ENCODE results near the gene ZNF610. TPM values are rescaled to one million over a fixed set of nuclear protein-coding genes. Genes with fewer than 3 reads are reported as not detected.
"Not testable (repeated sequence)": the region's sequence is repeated elsewhere in the genome, so short reads cannot be mapped to it uniquely, and the experiment has no call there.

ZNF610 gene
- total and polyA plus RNA-seq, 12 donors, result 1.9 to 13.6 (median 4.3) TPM

DNA sequence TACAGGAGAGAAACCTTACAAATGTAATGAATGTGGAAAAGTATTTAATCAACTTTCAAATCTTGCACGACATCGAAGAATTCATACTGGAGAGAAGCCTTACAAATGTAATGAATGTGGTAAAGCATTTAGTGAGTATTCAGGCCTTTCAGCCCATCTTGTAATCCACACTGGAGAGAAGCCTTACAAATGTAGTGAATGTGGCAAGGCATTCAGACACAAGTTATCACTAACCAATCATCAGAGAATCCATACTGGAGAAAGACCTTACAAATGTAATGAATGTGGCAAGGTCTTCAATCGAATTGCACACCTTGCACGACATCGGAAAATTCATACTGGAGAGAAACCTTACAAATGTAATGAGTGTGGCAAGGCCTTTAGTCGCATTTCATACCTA, 13.6 kb upstream of the ZNF610 start:
- H3K4me1 ChIP-seq (replicated peaks in 1 of 2), result no peaks in the 10 kb centered on the region
- TF ChIP-seq, protein P1, sequence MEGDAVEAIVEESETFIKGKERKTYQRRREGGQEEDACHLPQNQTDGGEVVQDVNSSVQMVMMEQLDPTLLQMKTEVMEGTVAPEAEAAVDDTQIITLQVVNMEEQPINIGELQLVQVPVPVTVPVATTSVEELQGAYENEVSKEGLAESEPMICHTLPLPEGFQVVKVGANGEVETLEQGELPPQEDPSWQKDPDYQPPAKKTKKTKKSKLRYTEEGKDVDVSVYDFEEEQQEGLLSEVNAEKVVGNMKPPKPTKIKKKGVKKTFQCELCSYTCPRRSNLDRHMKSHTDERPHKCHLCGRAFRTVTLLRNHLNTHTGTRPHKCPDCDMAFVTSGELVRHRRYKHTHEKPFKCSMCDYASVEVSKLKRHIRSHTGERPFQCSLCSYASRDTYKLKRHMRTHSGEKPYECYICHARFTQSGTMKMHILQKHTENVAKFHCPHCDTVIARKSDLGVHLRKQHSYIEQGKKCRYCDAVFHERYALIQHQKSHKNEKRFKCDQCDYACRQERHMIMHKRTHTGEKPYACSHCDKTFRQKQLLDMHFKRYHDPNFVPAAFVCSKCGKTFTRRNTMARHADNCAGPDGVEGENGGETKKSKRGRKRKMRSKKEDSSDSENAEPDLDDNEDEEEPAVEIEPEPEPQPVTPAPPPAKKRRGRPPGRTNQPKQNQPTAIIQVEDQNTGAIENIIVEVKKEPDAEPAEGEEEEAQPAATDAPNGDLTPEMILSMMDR (IDR thresholded peaks at IDR 0.05), result no peak
- no peak for TF ChIP-seq POLR2A (IDR thresholded peaks at IDR 0.05)
- H3K27ac ChIP-seq, result no peak overlapping the region
- peaks cover 26 to 83% (median 43%) of the 10 kb centered on the region in 3 donors for H3K9me3 ChIP-seq (replicated peaks in 1 of 3)
- intact Hi-C loops (cut with DNase I), result no loop called here
- no peak for DNase-seq
- H3K27me3 ChIP-seq, result no peaks in the 10 kb centered on the region
- WGBS, 4 donors, result 96 to 98% (median 97%) methylated on average over 6 of the region's 6 CpGs
- H3K36me3 ChIP-seq (replicated peaks in 1 of 2), result peaks cover 0 to 8% of the 10 kb centered on the region in 2 donors
- peak overlapping the region in 1 of 4 donors; percentile 3 for H3K4me3 ChIP-seq

DNA sequence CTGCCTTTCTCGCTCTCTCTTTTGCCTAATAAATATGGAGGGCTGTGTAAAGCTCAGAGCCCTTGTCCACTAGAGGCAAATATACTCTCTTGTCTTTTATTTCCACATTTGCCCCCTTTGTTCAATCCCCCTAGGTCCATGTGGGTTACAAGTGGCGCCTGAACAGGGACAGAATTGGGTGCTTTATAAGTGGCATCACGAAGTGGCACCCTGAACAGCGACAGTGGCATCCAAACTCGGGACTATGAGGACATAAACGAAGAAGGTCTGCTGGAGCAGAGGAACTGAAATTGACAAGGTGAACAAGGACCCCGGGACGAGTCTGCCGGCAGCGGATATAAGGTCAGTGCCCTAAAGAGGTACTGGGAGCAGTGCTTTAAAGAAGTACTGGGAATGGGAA, 4.3 kb upstream of the ZNF610 start:
- H3K9me3 ChIP-seq (replicated peaks in 1 of 3), result peaks cover 0 to 41% (median 8%) of the 10 kb centered on the region in 3 donors
- no peak for TF ChIP-seq POLR2A (IDR thresholded peaks at IDR 0.05)
- TF ChIP-seq, protein P1 (IDR thresholded peaks at IDR 0.05), result no peak
- no peak overlapping the region for H3K27ac ChIP-seq
- peaks cover 2 to 3% of the 10 kb centered on the region in 2 donors for H3K4me1 ChIP-seq (replicated peaks in 1 of 2)
- intact Hi-C loops (cut with DNase I), result no loop called here
- no peak overlapping the region for H3K4me3 ChIP-seq
- no peaks in the 10 kb centered on the region for H3K27me3 ChIP-seq
- DNase-seq, result no peak
- H3K36me3 ChIP-seq (replicated peaks in 1 of 2), result no peaks in the 10 kb centered on the region
- 78 to 92% (median 85%) methylated on average over 10 of the region's 10 CpGs for WGBS, 4 donors

DNA sequence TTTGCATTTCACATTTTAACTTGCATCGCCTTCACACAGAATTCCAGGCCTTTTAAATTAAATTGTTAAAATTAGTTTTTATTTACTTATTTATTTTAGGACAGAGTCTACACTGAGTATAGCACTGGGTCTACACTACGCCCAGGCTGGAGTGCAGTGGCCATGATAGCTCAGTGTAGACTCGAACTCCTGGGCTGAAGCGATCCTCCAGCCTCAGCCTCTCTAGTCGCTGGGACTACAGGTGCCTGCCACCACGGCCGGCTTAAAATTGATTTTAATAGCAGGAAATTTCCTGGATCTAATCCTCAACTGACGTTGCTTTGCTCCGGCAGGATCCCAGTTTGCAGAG, 301 bp upstream of the ZNF610 start:
- H3K27me3 ChIP-seq, result no peaks in the 10 kb centered on the region
- H3K27ac ChIP-seq, result peak overlapping the region in 2 of 5 donors; percentile 80 to 90
- WGBS, 4 donors, result 51 to 95% (median 53%) methylated on average over 3 to 9 of the region's 9 CpGs
- peak overlapping the region in 3 of 4 donors; percentile 78 to 86 (median 84) for H3K4me3 ChIP-seq
- intact Hi-C loops (cut with DNase I), result no loop called here
- H3K9me3 ChIP-seq (replicated peaks in 1 of 3), result peaks cover 0 to 14% (median 8%) of the 10 kb centered on the region in 3 donors
- no peak for DNase-seq
- H3K4me1 ChIP-seq (replicated peaks in 1 of 2), result peaks cover 7 to 11% of the 10 kb centered on the region in 2 donors
- TF ChIP-seq POLR2A (IDR thresholded peaks at IDR 0.05), result no peak
- TF ChIP-seq, protein P1 (IDR thresholded peaks at IDR 0.05), result no peak
- no peaks in the 10 kb centered on the region for H3K36me3 ChIP-seq (replicated peaks in 1 of 2)

DNA sequence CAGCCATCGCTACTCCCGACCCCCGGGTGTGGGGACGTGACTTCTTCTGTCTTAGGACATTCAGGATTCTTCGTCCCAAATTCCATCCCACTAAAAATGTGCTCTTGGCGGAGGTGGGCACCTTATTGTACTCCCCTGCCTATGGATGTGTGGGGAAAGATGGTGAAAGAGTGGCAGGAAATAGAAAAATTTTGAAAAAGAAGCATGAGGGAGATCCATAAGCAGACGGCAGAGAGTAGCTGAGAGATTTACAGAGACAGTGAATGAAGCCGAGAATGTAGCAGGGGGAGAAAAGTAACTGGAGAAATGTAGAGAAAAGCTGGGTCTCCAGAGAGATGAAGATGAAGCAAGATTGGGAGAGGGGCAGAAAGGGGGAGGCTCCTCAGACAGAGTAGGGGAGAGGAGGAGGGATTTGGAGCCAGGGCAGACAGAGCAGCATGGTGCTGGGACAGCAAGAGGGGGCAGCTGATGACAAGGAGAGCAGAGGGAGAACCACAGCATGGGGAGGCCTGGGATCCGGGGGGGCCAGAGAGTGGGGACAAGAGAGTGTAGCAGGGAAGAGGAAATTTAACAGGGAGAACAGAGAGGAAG, 843 bp downstream of the ZNF610 start:
- H3K27ac ChIP-seq, result peak overlapping the region in 4 of 5 donors; percentile 35 to 90 (median 78)
- intact Hi-C loops (cut with DNase I), result no loop called here
- H3K27me3 ChIP-seq, result no peaks in the 10 kb centered on the region
- H3K9me3 ChIP-seq (replicated peaks in 1 of 3), result peaks cover 0 to 4% (median 0%) of the 10 kb centered on the region in 3 donors
- peaks cover 7 to 11% of the 10 kb centered on the region in 2 donors for H3K4me1 ChIP-seq (replicated peaks in 1 of 2)
- no peak for DNase-seq
- 2 to 4% (median 3%) methylated on average over 9 of the region's 9 CpGs for WGBS, 4 donors
- TF ChIP-seq, protein P1 (IDR thresholded peaks at IDR 0.05), result no peak
- TF ChIP-seq POLR2A (IDR thresholded peaks at IDR 0.05), result no peak
- peak overlapping the region; percentile 65 to 86 (median 81) for H3K4me3 ChIP-seq
- no peaks in the 10 kb centered on the region for H3K36me3 ChIP-seq (replicated peaks in 1 of 2)

DNA sequence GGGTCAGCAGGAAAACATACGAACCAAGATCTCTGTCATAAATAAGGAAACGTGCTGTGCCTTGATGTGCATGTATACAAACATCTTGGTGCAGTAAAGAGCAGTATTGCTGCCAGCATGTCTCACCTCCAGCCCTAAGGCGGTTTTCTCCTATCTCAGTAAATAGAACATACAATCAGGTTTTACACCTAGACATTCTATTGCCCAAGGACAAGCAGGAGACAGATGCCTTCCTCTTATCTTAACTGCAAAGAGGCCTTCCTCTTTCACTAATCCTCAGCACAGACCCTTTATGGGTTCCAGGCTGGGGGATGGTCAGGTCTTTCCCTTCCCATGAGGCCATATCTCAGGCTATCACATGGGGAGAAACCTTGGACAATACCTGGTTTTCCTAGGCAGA, 3.0 kb downstream of the ZNF610 start:
- H3K27me3 ChIP-seq; H3K9me3 ChIP-seq (replicated peaks in 1 of 3); DNase-seq; H3K36me3 ChIP-seq (replicated peaks in 1 of 2); H3K4me3 ChIP-seq; intact Hi-C loops (cut with DNase I); H3K27ac ChIP-seq: not testable (repeated sequence)
- peaks cover 7 to 11% of the 10 kb centered on the region in 2 donors for H3K4me1 ChIP-seq (replicated peaks in 1 of 2)
- WGBS, 4 donors, result 87 to 91% (median 88%) methylated on average over 3 of the region's 3 CpGs
